T-helper 9 cell (primary cell): ENCODE measurements around the gene SMIM28.
"Not testable (repeated sequence)": the region's sequence is repeated elsewhere in the genome, so short reads cannot be mapped to it uniquely, and the experiment has no call there.

Experiments used
- DNase-seq: peaks from one replicate; pipeline ENCODE4 v3.0.0-alpha.2; 2020

Gene SMIM28

GRCh38 chr6:138406443-138406842 is 28.7 kb downstream of the SMIM28 start:
- DNase-seq: no peak

DNA sequence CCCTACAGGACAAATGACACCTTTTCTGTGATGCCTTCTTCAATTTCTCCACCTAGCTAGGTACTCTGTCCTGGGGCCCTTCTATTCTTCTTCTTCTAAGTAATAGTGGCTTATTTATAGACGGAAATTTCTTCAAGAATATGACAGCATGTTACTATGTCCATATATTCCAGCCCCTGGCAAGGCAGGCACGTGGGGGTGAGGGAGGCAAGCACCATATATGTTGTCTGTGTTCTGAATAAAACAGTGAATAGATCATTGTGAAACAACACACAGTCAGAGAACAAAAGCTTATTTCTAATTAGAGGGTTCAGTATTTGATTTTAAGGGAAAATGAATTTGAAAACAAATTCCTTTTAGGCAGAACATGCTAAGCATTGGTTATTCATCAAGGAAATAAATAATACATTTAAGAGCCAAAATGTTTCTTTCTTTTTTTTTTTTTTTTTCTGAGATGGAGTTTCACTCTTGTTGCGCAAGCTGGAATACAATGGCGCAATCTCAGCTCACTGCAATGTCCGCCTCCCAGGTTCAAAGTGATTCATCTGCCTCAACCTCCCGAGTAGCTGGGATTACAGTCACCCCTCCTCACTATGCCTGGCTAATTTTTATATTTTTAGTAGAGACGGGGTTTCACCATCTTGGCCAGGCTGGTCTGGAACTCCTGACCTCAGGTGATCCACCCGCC is 32.5 kb downstream of the SMIM28 start:
- DNase-seq: no peak

- no peak for DNase-seq
These were observed 33.5 kb downstream of the SMIM28 start for GRCh38 chr6:138410972-138411880.

DNA sequence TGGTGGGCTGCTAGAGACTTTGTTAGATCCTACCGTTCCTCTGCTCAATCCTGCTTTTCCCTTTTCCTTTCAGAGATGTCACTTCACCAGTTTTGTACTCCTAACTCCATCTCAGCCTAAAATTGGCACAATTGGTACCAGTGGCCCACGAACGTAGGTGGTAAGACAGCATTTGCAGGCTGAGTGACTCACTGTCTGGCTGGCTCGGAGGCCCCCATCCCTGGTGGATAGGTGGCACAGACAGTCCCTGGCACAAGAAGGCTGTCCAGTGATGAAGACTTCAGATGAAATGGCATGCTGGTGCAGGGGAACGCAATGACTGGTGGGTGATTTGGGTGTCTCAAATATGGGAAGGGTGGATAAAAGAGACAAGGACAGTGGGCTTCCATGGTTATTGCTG is 37.4 kb downstream of the SMIM28 start:
- DNase-seq: no peak

DNA sequence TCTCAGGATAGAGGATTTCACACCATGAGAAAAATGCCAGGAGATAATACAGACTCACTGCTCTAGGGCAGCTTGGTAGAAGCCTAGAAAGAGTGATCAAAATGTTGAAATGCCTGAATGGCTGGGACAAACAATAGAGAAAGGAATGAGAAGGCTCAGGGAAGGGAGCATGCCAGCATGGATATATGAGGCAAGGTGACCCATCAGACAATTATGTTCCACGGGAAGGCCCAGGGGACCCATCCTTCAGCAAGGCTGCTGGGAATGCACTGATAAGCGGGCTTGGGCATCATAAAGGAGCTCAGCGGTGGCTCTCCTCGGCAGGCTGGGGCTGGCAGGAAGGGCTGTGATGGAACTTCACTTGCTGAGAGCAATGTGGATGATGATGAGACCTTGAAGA is 38.5 kb downstream of the SMIM28 start:
- no peak for DNase-seq

GRCh38 chr6:138417493-138418117 is 39.9 kb downstream of the SMIM28 start:
- no peak for DNase-seq

DNA sequence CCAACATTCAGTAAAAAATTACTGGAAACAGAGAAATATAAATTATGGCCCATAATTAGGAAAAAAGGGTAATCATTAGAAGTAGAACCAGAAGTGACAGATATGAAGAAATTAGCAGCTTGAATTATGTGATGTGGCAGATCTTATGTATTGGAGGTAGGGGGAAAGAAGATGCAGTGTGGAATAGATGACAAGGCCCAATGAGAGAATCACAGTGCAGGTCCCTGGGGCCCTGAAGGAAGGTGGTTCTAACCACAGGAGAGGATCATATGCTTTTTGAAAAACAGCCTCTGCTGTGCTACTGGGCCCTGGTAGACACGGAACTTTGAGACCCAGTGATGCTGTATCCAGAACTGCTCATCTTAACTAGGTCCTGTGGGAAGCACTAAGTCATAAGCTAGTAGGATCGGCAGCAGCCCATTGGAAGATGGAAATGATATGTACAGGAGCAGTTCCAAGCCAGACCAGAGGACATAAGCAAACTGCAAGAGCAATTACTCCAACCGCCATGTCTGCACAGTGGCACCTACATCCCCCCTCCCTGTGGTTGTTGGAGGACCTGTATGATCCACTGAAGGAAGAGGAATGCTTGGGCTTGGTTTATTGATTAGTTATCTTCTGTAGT is 40.5 kb downstream of the SMIM28 start:
- no peak for DNase-seq

- no peak for DNase-seq
These were observed 42.1 kb downstream of the SMIM28 start for GRCh38 chr6:138419766-138420165.

GRCh38 chr6:138420356-138420755 is 42.7 kb downstream of the SMIM28 start:
- no peak for DNase-seq

DNA sequence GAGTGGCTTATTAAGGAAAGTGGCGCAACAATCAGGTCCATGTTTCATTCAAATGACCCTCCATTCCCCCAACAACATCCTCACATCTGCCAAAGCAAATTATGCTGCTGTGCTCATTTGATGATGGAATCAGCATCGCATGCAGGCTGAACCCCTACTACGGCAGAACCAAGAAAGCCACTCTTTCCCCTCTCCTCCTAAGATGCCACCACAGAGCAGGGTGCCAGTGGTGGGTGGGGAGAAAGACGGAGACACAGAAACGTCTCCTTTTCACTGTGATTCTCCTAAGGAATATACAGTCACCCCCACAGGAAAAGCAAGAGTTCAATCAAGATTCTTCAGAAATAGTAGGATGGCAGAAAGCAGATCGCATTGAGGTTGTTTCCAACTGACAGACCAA is 43.4 kb downstream of the SMIM28 start:
- DNase-seq: no peak

DNA sequence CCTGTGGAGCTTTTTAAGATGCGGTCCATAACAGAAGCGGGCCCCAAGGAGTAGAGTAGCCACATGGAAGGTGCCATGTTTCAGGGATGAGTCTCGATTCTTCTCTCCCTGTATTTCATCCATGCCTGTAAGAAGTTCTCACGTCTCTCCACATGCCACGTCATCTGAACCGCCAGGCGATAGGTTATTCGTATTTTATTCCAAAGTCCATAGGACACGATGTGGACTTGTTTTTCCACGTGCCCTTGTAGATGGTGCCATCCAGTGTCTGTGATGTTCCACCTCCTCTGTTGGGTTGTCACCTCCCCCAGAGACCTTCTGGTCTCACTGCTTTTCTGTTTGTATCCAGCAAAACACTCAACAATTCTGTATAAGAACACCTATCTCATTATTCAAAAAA is 43.9 kb downstream of the SMIM28 start:
- no peak for DNase-seq

DNA sequence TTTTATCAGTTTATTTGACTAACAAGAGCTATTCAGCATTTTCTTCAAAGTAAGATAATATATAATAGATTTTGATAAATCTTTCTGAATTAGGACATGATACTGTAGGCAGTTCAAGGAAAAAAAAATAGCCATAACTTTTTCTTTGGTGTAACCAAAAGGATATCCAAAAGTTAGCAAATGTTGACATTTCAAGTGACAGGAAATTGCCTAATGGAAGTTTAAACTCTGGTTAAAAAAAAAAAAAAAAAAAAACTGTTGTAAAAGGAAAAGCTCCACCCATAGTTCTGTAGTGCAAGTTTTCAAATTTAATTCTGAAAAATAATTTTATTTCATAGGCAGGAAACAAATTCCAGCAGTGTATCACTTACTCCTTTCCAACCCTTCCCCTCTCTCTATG is 45.2 kb downstream of the SMIM28 start:
- no peak for DNase-seq

DNA sequence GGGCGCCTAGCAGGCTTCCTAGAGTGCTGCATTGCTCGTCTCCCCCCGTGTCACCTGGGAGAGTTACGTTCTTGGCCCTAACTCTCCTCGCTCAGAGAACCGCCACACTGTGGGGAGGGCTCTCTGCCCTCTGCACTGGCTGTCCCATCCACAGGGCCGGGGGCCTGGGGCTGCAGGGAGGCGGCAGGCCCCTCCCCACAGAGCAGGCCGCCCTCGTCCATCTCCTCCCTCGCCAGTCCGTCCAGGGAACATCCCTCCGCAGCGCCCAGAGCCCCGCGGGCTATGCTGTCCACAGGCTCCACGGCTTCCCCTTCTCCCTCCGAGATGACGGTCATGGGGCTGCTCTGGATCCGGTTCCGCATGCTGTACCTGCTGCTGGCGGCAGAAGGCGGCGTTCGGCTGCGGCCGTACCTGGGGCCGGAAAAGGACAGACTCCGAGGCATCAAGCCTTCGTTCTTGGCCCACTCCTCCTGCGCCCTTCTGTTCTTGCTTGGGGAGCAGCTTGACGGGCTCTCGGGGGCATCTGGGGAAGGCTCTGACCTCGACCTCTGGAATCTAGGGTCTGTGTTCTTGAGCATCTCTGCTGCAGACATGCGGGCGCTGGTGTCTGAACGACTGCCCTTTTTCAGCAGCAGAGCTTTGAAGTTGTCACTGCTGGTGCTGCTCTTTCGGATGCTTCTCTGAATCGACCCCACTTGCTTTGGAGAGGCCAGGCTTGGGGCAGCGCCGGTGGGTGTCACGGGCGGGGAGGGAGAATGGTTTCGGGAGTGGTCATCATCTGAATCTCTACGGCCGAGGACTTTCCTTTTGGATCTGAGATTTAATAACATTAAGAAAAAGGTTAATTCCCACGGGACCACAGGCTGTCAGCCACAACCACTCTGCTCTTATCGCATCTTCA is 46.5 kb downstream of the SMIM28 start:
- no peak for DNase-seq

GRCh38 chr6:138425256-138425655 is 47.6 kb downstream of the SMIM28 start:
- not testable (repeated sequence) for DNase-seq

DNA sequence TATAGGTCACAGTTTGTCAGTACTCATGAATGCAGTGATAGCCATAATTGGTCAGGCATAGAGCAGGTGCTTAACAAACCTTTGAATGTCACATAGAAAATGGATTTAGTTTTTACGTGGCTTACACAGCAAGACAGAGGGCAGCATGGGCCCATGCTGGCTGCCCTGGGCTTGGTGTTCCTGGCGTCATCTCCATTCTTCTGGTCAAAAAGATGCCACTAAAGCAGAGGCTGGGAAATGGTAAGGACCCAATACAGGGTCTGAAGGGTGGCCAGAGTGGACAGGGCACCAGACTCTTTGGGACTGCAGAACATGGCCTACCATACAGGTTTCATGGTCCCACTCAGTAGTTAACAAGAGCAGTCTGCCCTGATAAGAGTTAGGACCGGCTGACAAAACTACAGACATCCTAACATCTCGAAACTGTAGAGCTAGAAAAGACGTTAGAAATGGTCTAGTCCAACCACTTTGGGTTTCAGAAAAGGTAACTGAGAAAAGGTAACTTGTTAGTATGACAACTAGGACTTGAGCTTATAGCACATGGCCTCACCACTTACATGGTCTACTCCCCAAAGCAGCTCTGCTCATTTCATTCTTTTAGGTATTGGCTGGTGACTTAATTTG is 48.9 kb downstream of the SMIM28 start:
- DNase-seq: no peak

GRCh38 chr6:138427701-138428100 is 50.0 kb downstream of the SMIM28 start:
- DNase-seq: no peak

DNA sequence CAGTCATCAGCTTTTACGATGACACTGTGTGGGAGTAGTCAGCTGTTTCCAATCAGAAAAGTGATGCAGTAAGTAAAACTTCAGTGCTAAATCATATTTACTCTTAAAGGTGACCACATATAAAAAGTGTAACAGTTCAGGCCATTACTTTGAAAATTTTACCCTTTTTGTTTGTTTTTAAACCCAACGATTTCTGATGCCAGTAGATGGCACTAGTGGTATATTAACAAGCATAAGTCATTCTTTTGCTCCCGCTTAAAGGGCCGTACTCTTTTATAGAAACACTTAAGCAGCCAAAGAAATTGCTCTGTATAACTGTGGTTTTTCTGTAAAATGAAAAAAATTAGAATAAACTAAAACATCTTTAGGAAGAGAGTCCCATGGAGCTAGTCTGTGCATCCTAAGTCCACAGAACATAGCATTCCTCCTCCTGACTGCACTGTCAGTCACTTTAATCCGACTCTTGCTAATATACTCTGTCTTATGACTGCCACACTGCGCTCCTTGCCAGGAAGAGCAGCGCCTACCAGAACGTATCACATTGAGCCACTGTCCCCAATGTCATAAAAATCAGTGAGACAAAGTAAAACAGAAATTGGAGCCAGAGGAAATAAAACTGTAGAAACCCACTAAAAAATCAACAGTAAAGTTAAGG is 51.4 kb downstream of the SMIM28 start:
- no peak for DNase-seq

- no peak for DNase-seq
These were observed 52.1 kb downstream of the SMIM28 start for GRCh38 chr6:138429761-138430160.

DNA sequence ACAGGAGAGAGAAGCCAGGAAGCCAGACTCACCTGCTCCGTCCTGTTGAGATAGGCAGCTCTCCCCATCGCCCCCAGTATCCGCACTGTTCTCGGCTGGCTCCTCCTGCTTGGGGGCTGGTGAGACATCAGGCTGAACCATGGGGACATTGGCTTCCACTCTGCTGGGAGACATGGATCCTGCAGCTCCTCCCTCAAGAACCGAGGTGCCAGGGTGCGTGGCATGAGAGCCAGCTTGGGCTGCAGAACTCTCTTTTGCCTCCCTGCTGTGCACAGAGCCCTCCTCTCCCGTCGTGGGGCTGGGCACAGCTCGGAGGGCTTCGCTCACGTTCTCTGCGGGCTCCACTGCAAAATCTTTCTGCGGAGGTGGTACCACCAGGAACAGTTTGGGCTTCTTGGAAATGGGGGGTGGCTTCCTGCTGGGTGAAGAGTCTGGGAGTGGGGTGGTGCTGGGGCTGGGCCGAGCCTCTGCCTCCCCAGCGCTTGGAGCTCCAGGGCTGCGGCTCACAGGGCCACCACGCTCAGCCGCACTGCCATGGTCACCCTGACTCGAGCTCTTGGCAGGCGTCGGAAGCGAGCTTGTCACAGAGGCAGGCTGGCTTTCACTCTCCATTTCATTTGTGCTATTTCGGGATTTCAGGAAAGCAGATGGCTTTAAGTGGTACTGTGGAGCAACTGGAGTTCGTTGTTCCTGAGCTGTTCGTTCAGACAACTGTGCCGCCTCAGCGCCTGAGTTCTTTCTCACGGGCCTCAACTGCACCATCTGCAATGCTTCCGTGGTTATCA is 52.8 kb downstream of the SMIM28 start:
- no peak for DNase-seq
